OCI-LY7 (cell line): ENCODE results near the gene KLHL28. TPM values are rescaled to one million over a fixed set of nuclear protein-coding genes. Genes with fewer than 3 reads are reported as not detected.

Experiments used
- BruUV-seq: library from RNA; stranded (reverse); fragments of 400-500 nt; replicated peaks from 2 replicates; lab custom pipeline; 2021; lab: Mats Ljungman, UMichigan
- CTCF ChIA-PET: fragments of 300-600 bp; sonication (Branson Sonifier 250); formaldehyde crosslinking; loops from one replicate; lab custom pipeline; 2022; ENCODE audit warnings: antibody characterized with exemption; ENCODE audit not compliant: unreplicated experiment; lab: Charles Lee
- POLR2A ChIA-PET: fragments of 300-600 bp; sonication (Branson Sonifier 250); formaldehyde crosslinking; loops from one replicate; lab custom pipeline; 2022; ENCODE audit warnings: antibody characterized with exemption; lab: Charles Lee
- DNase-seq: peaks from one replicate; pipeline ENCODE4 v3.0.0-alpha.2; 2015; ENCODE audit warnings: low spot score
- H2AFZ ChIP-seq: fragments of 200-600 bp; sonication (generic), shearing (Covaris generic); 2 replicates; pipeline ENCODE4 v1.6.1; 2014; ENCODE audit warnings: mild to moderate bottlenecking, antibody characterized with exemption, low read length, moderate library complexity
- H3K27ac ChIP-seq: fragments of 200-600 bp; sonication (generic); 2 replicates; pipeline ENCODE4 v1.5.1; 2014; ENCODE audit warnings: mixed run types, low read depth, mild to moderate bottlenecking, moderate library complexity, low read length, inconsistent platforms; ENCODE audit not compliant: poor library complexity, severe bottlenecking
- H3K36me3 ChIP-seq: fragments of 200-600 bp; sonication (generic); 2 replicates; pipeline ENCODE4 v1.6.1; 2014; ENCODE audit warnings: mild to moderate bottlenecking, antibody characterized with exemption, low read length, moderate library complexity, mixed read lengths; ENCODE audit not compliant: insufficient read depth
- H3K4me1 ChIP-seq: fragments of 200-600 bp; sonication (generic); 2 replicates; pipeline ENCODE4 v1.5.1; 2014; ENCODE audit warnings: mild to moderate bottlenecking, low read length; ENCODE audit not compliant: insufficient read depth, poor library complexity, severe bottlenecking
- H3K4me2 ChIP-seq: fragments of 200-600 bp; sonication (generic); 2 replicates; pipeline ENCODE4 v1.6.1; 2014; ENCODE audit warnings: mild to moderate bottlenecking, low read length
- H3K4me3 ChIP-seq: fragments of 200-600 bp; sonication (generic); 2 replicates; pipeline ENCODE4 v1.5.1; 2014; ENCODE audit warnings: mild to moderate bottlenecking, low read depth, low read length; ENCODE audit not compliant: poor library complexity, severe bottlenecking
- H3K79me2 ChIP-seq: fragments of 200-600 bp; sonication (generic); 2 replicates; pipeline ENCODE4 v1.6.1; 2016; ENCODE audit warnings: low read depth, mild to moderate bottlenecking, low read length, moderate library complexity, mixed read lengths; ENCODE audit not compliant: insufficient read depth
- H3K9me2 ChIP-seq: fragments of 200-600 bp; sonication (generic); 2 replicates; pipeline ENCODE4 v1.6.1; 2016; ENCODE audit warnings: mild to moderate bottlenecking, low read length, mixed read lengths; ENCODE audit not compliant: insufficient read depth
- H3K9me3 ChIP-seq: fragments of 200-600 bp; sonication (generic); 2 replicates; pipeline ENCODE4 v1.6.1; 2014; ENCODE audit warnings: mild to moderate bottlenecking, mixed run types, low read length, mixed read lengths
- H4K20me1 ChIP-seq: fragments of 200-600 bp; sonication (generic); 2 replicates; pipeline ENCODE4 v1.6.1; 2014; ENCODE audit warnings: mild to moderate bottlenecking, antibody characterized with exemption, low read length, moderate library complexity, mixed read lengths; ENCODE audit not compliant: insufficient read depth
- EZH2phosphoT487 ChIP-seq: fragments of 200-600 bp; sonication (generic); IDR thresholded peaks from 2 replicates; pipeline ENCODE4 v1.6.1; 2018; ENCODE audit warnings: low read depth, borderline replicate concordance, mild to moderate bottlenecking, mixed run types, antibody characterized with exemption, low read length, moderate library complexity, mixed read lengths
- intact Hi-C: fragments of 100-400 bp; cut with micrococcal nuclease; formaldehyde crosslinking; loops from one replicate; pipeline ENCODE4 v1.10.0; 2022; ENCODE audit not compliant: unreplicated experiment
- total RNA-seq, 2 experiments: library from RNA; depleted of rRNA in 1 of 2; stranded (reverse); fragments of >200 nt in 1 of 2; shearing (Covaris generic) in 1 of 2; gene quantifications; 2 replicates each; pipeline ENCODE4 v1.2.3, GENCODE V29; 2014 to 2022
- TF ChIP-seq, protein P1 (sequence below): fragments of 200-600 bp; sonication (generic); conservative IDR thresholded peaks from 2 replicates; pipeline ENCODE4 v1.5.1; 2014; ENCODE audit warnings: mild to moderate bottlenecking, antibody characterized with exemption, low read length, moderate library complexity, mixed read lengths

The KLHL28 gene
- total RNA-seq, 2 experiments from 2014 or later = 10.6 to 11.9 TPM

DNA sequence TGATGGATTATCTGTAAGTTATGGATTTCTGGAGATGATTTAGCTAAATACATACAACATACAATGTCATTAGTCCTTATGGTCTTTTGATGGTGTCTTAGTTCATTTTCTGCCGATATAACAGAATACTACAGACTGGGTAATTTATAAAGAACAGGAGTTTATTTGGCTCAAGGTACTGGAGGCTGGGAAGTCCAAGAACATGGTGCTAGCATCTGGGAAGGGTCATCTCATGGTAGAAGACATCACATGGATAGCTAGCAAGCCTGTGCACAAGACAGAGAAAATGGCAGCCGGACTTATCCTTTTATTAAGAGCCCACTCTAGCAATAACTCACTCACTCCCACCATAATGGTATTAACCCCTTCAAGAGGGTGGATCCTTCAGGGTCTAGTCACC lies 24.2 kb downstream of the KLHL28 start:
- no TSS peak for BruUV-seq
- CTCF ChIA-PET = interaction anchor here (0.6 kb wide), 1 partner anchor 53 kb away, joined by 4 read pairs; no protein-coding TSS in a partner anchor

DNA sequence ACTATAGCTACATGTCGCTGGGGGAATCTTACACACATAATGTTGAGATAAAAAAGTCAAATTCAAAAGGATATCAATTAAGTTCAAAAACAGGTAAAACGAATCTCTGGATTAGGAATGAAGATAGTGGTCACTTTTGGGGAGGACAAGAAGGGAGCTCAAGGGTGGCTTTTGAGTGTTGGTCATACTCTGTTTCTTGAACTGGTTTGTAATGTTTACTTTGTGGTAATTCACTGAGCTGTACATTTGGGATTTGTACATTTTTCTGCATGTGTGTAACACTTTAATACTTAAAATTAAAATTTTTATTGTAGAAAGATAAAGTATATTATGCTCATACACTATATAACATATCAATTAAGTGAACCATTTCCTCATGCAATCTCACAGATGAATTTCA lies 26.6 kb downstream of the KLHL28 start:
- POLR2A ChIA-PET = interaction anchor here (0.5 to 1.0 kb wide), 3 partner anchors 20 to 232 kb away, joined by 3 to 6 read pairs (median 5); no protein-coding TSS in a partner anchor
- TF ChIP-seq EZH2phosphoT487 = no peak
- TF ChIP-seq, protein P1, sequence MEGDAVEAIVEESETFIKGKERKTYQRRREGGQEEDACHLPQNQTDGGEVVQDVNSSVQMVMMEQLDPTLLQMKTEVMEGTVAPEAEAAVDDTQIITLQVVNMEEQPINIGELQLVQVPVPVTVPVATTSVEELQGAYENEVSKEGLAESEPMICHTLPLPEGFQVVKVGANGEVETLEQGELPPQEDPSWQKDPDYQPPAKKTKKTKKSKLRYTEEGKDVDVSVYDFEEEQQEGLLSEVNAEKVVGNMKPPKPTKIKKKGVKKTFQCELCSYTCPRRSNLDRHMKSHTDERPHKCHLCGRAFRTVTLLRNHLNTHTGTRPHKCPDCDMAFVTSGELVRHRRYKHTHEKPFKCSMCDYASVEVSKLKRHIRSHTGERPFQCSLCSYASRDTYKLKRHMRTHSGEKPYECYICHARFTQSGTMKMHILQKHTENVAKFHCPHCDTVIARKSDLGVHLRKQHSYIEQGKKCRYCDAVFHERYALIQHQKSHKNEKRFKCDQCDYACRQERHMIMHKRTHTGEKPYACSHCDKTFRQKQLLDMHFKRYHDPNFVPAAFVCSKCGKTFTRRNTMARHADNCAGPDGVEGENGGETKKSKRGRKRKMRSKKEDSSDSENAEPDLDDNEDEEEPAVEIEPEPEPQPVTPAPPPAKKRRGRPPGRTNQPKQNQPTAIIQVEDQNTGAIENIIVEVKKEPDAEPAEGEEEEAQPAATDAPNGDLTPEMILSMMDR = no peak
- Histone ChIP-seq H4K20me1 (0 out of 2 replicates have a peak, but pooled peaks cover 4% of the 10 kb centered on the region), H3K4me3 (no peak overlapping the region), H3K79me2 (no peaks in the 10 kb centered on the region; the same call in 1 of the 2 replicates), H3K27ac (no peak overlapping the region), H3K4me2 (no peak overlapping the region), H3K9me2 (no peaks in the 10 kb centered on the region), H2AFZ (no peak overlapping the region), H3K9me3 (no peaks in the 10 kb centered on the region), H3K4me1 (no peaks in the 10 kb centered on the region), H3K36me3 (peaks cover 42% of the 10 kb centered on the region)
- intact Hi-C loops = no loop called here
- DNase-seq = no peak
- CTCF ChIA-PET = no interaction called here
- no TSS peak for BruUV-seq

More for the DNA sequence above, 24.2 kb downstream of the KLHL28 start:
- no peak for DNase-seq
- H3K4me2 ChIP-seq = no peak overlapping the region
- no peaks in the 10 kb centered on the region for H3K9me3 ChIP-seq
- H3K36me3 ChIP-seq = peaks cover 63% of the 10 kb centered on the region
- intact Hi-C loops = no loop called here
- H4K20me1 ChIP-seq = 0 out of 2 replicates have a peak, but pooled peaks cover 4% of the 10 kb centered on the region
- no peaks in the 10 kb centered on the region for H3K4me1 ChIP-seq
- TF ChIP-seq, protein P1 = no peak
- TF ChIP-seq EZH2phosphoT487 = no peak
- H3K27ac ChIP-seq = no peak overlapping the region
- no peak overlapping the region for H3K4me3 ChIP-seq
- no peak overlapping the region for H2AFZ ChIP-seq
- no peaks in the 10 kb centered on the region for H3K9me2 ChIP-seq
- H3K79me2 ChIP-seq = no peaks in the 10 kb centered on the region
- POLR2A ChIA-PET = interaction anchor here (0.7 kb wide), 2 partner anchors 16 to 81 kb away, joined by 3 read pairs; no protein-coding TSS in a partner anchor

GRCh38 chr14:44928793-44929192 lies 33.0 kb downstream of the KLHL28 start:
- Histone ChIP-seq H3K4me1 (no peaks in the 10 kb centered on the region), H2AFZ (no peak overlapping the region), H3K4me2 (no peak overlapping the region), H3K27ac (no peak overlapping the region), H3K36me3 (peaks cover 11% of the 10 kb centered on the region; the same call in 1 of the 2 replicates), H4K20me1 (0 out of 2 replicates have a peak, but pooled peaks cover under 1% of the 10 kb centered on the region), H3K79me2 (no peaks in the 10 kb centered on the region; the same call in 1 of the 2 replicates), H3K4me3 (no peak overlapping the region), H3K9me3 (no peaks in the 10 kb centered on the region), H3K9me2 (no peaks in the 10 kb centered on the region)
- intact Hi-C loops = no loop called here
- ChIA-PET CTCF (no interaction called here), POLR2A (no interaction called here)
- no TSS peak for BruUV-seq
- DNase-seq = no peak
- TF ChIP-seq, protein P1 = no peak
- no peak for TF ChIP-seq EZH2phosphoT487
